ENCODE data around the gene DAB1.

The DAB1 gene

DNA sequence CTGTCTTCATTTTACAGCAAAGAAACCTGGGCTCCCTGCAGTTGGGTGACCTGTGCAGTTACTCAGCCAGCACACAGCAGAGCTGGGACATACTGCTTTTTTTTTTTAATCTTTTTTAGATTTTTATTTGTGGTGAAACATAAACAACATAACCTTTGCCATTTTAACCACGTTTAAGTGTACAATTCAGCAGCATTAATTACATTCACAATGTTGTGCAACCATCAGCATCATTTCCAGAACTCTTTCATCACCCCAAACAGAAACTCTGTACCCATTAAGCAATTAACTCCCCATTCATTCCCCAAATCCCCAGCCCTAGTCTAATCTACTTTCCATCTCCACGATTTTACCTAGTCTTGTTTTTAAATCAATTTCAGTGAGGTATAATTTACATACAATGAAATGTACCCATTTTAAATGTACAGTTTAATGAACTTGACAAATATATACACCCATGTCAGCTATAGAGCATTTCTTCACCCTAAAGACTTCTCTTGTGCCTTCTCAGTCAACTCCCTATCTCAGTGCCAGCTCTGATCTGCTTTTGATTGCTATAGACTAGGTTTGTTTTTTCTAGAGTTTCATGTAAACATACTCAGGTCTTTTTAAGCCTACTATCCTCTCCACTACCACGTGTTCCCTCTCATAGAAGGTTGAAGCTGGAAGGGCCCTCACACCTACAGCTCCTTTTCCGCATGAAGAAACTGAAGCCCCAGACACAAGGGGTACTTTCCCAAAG is 420.3 kb downstream of the DAB1 start:
- DNase-seq (ENCODE audit: extremely low read depth, low read depth): no peak
- no peak for TF ChIP-seq CTCF (IDR thresholded peaks at IDR 0.05; ENCODE audit: low read depth, low read length)

DNA sequence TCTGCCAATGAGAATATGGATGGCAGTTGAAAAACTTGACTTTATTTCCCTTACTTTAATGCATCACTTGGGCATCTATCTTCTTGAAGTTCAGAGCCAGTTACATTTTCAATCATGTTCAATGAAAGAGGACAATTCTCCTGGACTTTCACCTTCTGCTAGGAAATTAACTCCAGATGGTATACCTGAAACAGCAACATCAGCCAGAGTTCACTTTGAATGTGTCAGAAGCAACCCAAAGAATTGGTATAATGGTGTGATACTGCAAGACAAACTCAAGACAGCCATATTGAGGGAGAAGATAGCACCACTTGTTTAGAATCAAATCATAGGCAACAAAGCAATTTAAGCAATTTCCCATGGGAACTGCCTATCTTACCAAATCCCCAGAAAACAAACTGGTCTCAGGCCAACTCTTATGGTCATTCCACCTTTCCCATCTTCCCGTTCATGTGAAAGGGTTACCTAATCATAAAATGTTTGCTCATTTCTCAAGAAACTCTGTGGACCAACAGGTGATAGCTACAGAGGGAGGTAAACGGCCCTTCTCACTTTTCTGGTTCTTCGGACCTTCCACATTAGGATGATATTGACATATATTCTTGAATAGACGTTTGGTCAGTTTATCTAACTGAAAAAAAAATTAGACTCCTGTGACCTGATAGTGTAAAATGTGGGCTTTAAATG is 428.3 kb downstream of the DAB1 start:
- TF ChIP-seq CTCF (IDR thresholded peaks at IDR 0.05; ENCODE audit: low read depth, low read length): no peak
- DNase-seq (ENCODE audit: extremely low read depth, low read depth): no peak

DNA sequence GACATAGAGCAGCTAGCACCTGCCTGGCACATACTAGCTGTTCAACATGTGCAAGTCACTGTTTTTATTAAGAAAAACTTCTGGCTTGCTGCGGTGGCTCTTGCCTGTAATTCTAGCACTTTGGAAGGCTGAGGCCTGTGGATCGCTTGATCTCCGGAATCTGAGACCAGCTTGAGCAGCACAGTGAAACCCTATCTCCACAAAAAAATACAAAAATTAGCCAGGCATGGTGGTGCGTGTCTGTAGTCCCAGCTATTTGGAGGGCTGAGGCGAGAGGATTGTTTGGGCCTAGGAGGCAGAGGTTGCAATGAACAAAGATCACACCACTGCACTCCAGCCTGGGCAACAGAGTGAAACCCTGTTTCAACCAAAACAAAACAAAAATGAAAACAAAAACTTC is 430.4 kb downstream of the DAB1 start:
- DNase-seq (ENCODE audit: extremely low read depth, low read depth): no peak
- TF ChIP-seq CTCF (IDR thresholded peaks at IDR 0.05; ENCODE audit: low read depth, low read length): no peak

DNA sequence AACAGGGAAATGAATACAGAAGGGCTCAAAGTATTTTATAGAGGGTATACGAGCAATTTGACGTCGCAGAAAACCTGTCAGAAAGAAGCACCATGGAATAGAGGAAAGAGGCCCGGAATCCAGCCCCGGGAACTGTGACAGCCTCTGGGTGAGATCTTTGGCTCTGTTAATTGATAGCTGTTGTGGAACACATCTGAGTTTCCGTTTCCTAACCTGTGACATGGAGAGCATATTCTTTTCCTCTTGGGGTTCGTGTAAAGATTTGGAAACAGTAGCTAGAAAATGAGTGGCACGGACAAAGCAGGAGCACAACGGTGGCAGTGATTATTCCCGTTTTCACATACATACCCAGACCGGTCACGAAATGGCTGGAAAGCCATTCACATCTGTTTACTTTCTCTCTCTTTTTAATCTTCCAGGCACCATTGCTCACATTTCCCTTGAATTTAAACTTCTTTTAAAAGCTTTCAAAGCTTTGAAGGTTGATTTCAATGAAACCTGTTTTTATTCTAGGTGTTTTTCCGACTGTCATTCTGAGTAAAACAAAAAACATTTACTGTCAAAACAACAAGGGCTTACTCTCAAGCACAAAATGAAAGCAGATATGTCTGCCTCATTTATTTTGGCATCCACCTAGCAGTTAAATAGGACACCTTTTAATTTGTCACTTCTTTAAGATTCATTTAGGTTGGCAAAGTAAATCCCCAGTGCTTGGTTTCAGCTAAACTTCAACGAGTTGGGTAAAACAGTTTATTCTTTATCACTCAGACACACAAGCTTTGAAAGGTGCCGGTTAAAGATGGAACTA is 431.3 kb downstream of the DAB1 start:
- no peak for DNase-seq (ENCODE audit: extremely low read depth, low read depth)

GRCh38 chr1:56991576-56991975 is 432.3 kb downstream of the DAB1 start:
- TF ChIP-seq CTCF (IDR thresholded peaks at IDR 0.05; ENCODE audit: low read depth, low read length): no peak
- no peak for DNase-seq (ENCODE audit: extremely low read depth, low read depth)

More for the DNA sequence above, 431.3 kb downstream of the DAB1 start:
- TF ChIP-seq CTCF (IDR thresholded peaks at IDR 0.05; ENCODE audit: low read depth, low read length): no peak

- no peak for DNase-seq (ENCODE audit: extremely low read depth, low read depth)
Measured at GRCh38 chr1:56986397-56986796, 437.5 kb downstream of the DAB1 start.

More at GRCh38 chr1:56986397-56986796, 437.5 kb downstream of the DAB1 start:
- no peak for TF ChIP-seq CTCF (IDR thresholded peaks at IDR 0.05; ENCODE audit: low read depth, low read length)
